HEK293T (cell line): ENCODE data around the gene TXNL4A.
A peak's percentile ranks its signal among the peaks of the same experiment; 100 is the strongest.

Source experiments
- CTCF ChIA-PET: fragments of 350-600 bp; formaldehyde crosslinking; extraction: SDS; loops from one replicate; lab custom pipeline; 2021; ENCODE audit warnings: antibody characterized with exemption, inconsistent platforms; lab: Yijun Ruan, JAX
- POLR2A ChIA-PET: fragments of 350-600 bp; formaldehyde crosslinking; extraction: SDS; loops from one replicate; lab custom pipeline; 2020; ENCODE audit warnings: antibody characterized with exemption, inconsistent platforms; lab: Yijun Ruan, JAX
- DNase-seq: peaks from one replicate; pipeline ENCODE4 v3.0.0; 2012; ENCODE audit warnings: mixed read lengths; ENCODE audit errors: extremely low spot score
- ARNT ChIP-seq: fragments of 450-650 bp; IDR thresholded peaks from 2 replicates; pipeline ENCODE4 v1.6.1; 2017; ENCODE audit warnings: mild to moderate bottlenecking
- BHLHE40 ChIP-seq: fragments of 450-650 bp; IDR thresholded peaks from 2 replicates; pipeline ENCODE4 v1.6.1; 2016; ENCODE audit warnings: mild to moderate bottlenecking, moderate library complexity, borderline replicate concordance
- CTBP1 ChIP-seq: fragments of 450-650 bp; IDR thresholded peaks from 2 replicates; pipeline ENCODE4 v1.6.1; 2016; ENCODE audit warnings: borderline replicate concordance
- ELF4 ChIP-seq: fragments of 450-650 bp; IDR thresholded peaks from 2 replicates; pipeline ENCODE4 v1.6.1; 2017; ENCODE audit warnings: antibody characterized with exemption
- FOXA1 ChIP-seq: fragments of 450-650 bp; IDR thresholded peaks from 2 replicates; pipeline ENCODE4 v1.6.1; 2016; ENCODE audit warnings: mild to moderate bottlenecking
- FOXK2 ChIP-seq: fragments of 450-650 bp; IDR thresholded peaks from 2 replicates; pipeline ENCODE4 v1.6.1; 2016; ENCODE audit warnings: mild to moderate bottlenecking
- FOXM1 ChIP-seq: fragments of 450-650 bp; IDR thresholded peaks from 2 replicates; pipeline ENCODE4 v1.6.1; 2017; ENCODE audit warnings: mild to moderate bottlenecking, borderline replicate concordance
- HDGF ChIP-seq: fragments of 450-650 bp; IDR thresholded peaks from 2 replicates; pipeline ENCODE4 v1.6.1; 2017; ENCODE audit warnings: antibody characterized with exemption, borderline replicate concordance
- L3MBTL2 ChIP-seq: fragments of 450-650 bp; conservative IDR thresholded peaks from 2 replicates; pipeline ENCODE4 v1.6.1; 2016; ENCODE audit warnings: mild to moderate bottlenecking
- LEF1 ChIP-seq: fragments of 450-650 bp; IDR thresholded peaks from 2 replicates; pipeline ENCODE4 v1.6.1; 2017; ENCODE audit warnings: mild to moderate bottlenecking, borderline replicate concordance
- NFRKB ChIP-seq: fragments of 450-650 bp; IDR thresholded peaks from 2 replicates; pipeline ENCODE4 v1.6.1; 2016; ENCODE audit warnings: mild to moderate bottlenecking, moderate library complexity
- PKNOX1 ChIP-seq: fragments of 450-650 bp; IDR thresholded peaks from 2 replicates; pipeline ENCODE4 v1.6.1; 2016
- SP1 ChIP-seq: fragments of 450-650 bp; IDR thresholded peaks from 2 replicates; pipeline ENCODE4 v1.6.1; 2017
- SUZ12 ChIP-seq: fragments of 450-650 bp; IDR thresholded peaks from 2 replicates; pipeline ENCODE4 v1.6.1; 2016; ENCODE audit warnings: mild to moderate bottlenecking
- TARDBP ChIP-seq: fragments of 450-650 bp; IDR thresholded peaks from 2 replicates; pipeline ENCODE4 v1.6.1; 2016
- ZNF384 ChIP-seq: fragments of 450-650 bp; IDR thresholded peaks from 2 replicates; pipeline ENCODE4 v1.6.1; 2016

The TXNL4A gene

GRCh38 chr18:79991494-79991893, 3.1 kb upstream of the TXNL4A start:
- ChIA-PET POLR2A (no interaction called here), CTCF (no interaction called here)
- TF ChIP-seq SP1 = no peak
- TF ChIP-seq ZNF384 = no peak
- no peak for TF ChIP-seq ELF4
- TF ChIP-seq FOXK2 = no peak
- TF ChIP-seq LEF1 = no peak
- TF ChIP-seq ARNT = no peak
- no peak for TF ChIP-seq SUZ12
- TF ChIP-seq FOXA1 = no peak
- no peak for TF ChIP-seq CTBP1
- TF ChIP-seq L3MBTL2 = no peak
- no peak for TF ChIP-seq FOXM1
- no peak for DNase-seq

GRCh38 chr18:79989195-79989497, 783 bp upstream of the TXNL4A start:
- TF ChIP-seq HDGF = no peak
- no peak for TF ChIP-seq ZNF384
- no peak for TF ChIP-seq PKNOX1
- no peak for TF ChIP-seq LEF1
- no peak for TF ChIP-seq FOXM1
- TF ChIP-seq BHLHE40 = no peak
- TF ChIP-seq FOXK2 = no peak
- no peak for TF ChIP-seq ELF4
- ChIA-PET POLR2A (interaction anchor here (0.7 to 1.9 kb wide), 5 partner anchors 9 to 120 kb away, joined by 3 to 8 read pairs (median 4); partner anchors contain the start of gene ADNP2), CTCF (no interaction called here)
- DNase-seq = no peak

DNA sequence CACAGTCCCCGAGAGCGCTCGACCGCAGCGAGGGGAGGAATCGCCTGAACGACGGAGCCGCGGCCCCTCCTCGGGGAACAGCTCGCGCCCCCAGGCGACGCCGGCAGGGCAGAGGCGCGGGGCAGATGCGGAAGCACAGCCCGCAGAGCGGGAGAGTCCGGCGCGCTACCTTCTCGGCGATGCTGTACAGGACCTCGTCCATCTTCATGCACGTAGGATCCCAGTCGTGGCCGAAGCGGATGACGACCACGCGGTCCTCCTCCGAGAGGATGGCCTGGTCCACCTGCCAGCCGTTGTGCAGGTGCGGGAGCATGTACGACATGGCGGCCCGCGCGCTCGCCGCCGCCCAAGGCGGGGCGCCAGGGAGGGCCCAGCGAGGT, 302 bp downstream of the TXNL4A start:
- POLR2A ChIA-PET = interaction anchor here (1.9 kb wide), 1 partner anchor 11 kb away, joined by 5 read pairs; no protein-coding TSS in a partner anchor
- TF ChIP-seq SP1 (no peak), ARNT (no peak), FOXM1 (no peak), HDGF (no peak), L3MBTL2 (peak; percentile 80), ELF4 (no peak), CTBP1 (no peak), BHLHE40 (no peak)
- CTCF ChIA-PET = no interaction called here
- DNase-seq = peak; percentile 49

DNA sequence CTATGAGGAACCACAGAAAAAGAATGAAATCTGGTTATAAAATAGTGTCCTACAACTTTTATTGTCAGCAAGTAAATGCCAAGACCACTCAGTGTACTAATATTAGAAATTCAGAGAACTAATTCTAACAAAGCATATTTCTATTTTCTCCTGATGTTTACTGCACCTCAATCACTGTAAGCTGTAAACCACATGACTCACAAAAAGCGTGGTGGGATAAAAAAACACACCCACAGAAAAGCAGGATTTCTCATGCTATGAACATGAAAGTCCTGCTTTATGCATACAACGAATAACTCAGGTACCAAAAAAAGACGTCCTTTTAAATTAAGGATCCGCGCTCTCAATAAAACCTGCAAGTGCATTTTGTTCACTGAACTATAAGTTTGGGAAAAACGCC, 797 bp downstream of the TXNL4A start:
- ChIA-PET POLR2A (interaction anchor here (0.8 kb wide), 1 partner anchor 58 kb away, joined by 3 read pairs; no protein-coding TSS in a partner anchor), CTCF (no interaction called here)
- no peak for DNase-seq
- TF ChIP-seq FOXA1 = no peak
- TF ChIP-seq SP1 = no peak
- no peak for TF ChIP-seq FOXM1
- TF ChIP-seq ZNF384 = no peak
- TF ChIP-seq ARNT = no peak
- no peak for TF ChIP-seq CTBP1
- TF ChIP-seq TARDBP = no peak

DNA sequence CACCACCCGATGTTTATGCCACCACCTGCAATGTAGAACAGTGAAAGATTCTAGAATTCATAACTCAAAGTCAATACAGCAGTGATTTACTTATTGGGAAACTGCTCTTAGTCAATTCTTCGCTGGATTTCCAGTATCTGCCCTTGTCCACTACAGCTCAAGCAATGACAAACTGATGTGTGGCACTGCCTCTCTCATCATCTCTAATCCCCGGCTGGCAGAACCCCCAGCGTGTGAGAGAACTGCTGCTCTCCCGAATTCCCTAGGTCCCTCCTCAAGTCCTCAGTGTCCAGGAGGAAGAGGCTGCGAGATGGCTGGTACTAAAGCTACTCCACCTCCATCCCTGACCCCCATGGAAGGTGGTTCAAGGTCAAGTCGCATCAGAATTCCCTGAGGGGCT, 1.6 kb downstream of the TXNL4A start:
- TF ChIP-seq CTBP1 = no peak
- TF ChIP-seq FOXK2 = no peak
- no peak for TF ChIP-seq NFRKB
- TF ChIP-seq BHLHE40 = no peak
- no peak for TF ChIP-seq HDGF
- no peak for TF ChIP-seq LEF1
- ChIA-PET CTCF (no interaction called here), POLR2A (interaction anchor here (0.8 to 1.2 kb wide), 2 partner anchors 58 to 122 kb away, joined by 3 read pairs; partner anchors contain the start of gene ADNP2)
- no peak for DNase-seq

DNA sequence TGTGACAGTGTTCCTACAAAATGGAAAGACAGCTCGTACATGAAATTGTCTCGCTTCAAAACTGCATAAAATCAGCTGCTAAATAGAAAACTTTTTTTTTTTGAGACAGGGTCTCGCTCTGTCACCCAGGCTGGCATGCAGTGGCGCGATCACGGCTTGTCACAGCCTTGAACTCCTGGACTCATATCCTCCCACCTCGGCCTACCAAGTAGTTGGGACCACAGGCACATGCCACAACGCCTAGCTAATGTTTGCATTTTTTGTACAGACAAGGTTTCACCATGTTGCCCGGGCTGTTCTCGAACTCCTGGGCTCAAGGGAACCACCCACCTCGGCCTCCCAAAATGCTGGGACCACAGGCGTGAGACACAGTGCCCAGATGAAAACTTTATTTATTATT, 3.2 kb downstream of the TXNL4A start:
- POLR2A ChIA-PET = no interaction called here
- CTCF ChIA-PET = interaction anchor here (0.7 kb wide), 1 partner anchor 8 kb away, joined by 3 read pairs; no protein-coding TSS in a partner anchor
- no peak for DNase-seq
- TF ChIP-seq SP1 (no peak), NFRKB (no peak), FOXA1 (no peak), BHLHE40 (no peak), L3MBTL2 (no peak), TARDBP (no peak)

DNA sequence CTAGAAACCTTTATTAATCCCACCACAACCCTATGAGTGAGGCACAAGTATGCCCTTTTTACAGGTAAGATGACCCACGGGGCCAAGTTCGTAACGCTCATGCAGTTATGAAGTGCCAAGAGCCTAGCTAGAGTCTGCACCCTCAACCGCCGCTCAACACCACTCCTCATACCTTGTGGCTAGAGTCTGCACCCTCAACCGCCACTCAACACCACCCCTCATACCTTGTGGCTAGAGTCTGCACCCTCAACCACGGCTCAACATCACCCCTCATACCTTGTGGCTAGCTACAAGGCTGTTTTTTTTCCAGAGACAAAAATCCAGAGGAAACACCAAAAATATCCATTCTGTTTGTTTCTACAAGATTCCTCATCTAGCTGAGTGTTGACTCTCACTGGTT, 4.6 kb downstream of the TXNL4A start:
- CTCF ChIA-PET = no interaction called here
- DNase-seq = no peak
- TF ChIP-seq PKNOX1 (no peak), ARNT (no peak), LEF1 (no peak), FOXK2 (no peak), TARDBP (no peak), L3MBTL2 (no peak), SP1 (no peak), CTBP1 (no peak), NFRKB (no peak)
- POLR2A ChIA-PET = no interaction called here

DNA sequence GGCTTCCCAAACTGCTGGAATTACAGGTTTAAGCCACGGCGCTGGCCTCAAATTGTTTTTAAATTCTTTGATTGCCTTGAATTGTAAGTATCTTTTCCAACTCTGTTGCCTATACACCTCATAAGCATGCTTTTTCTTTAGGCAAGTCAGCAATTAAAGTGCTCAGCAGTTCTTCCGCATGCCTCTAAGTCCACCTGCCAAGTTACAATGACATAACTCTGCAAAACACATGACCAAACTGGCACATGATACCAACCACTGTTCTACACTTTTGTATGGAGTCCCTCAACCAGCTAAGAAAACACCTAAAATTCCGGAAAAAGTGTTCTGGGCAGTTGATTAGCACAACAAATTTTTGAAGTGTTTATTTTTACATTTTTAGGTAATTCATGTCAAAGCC, 5.1 kb downstream of the TXNL4A start:
- CTCF ChIA-PET = no interaction called here
- POLR2A ChIA-PET = no interaction called here
- DNase-seq = no peak
- TF ChIP-seq L3MBTL2 (no peak), SUZ12 (no peak), ARNT (no peak), FOXK2 (no peak), HDGF (no peak), FOXM1 (no peak), ZNF384 (no peak), SP1 (no peak), CTBP1 (no peak), TARDBP (no peak), ELF4 (no peak), BHLHE40 (no peak), NFRKB (no peak), FOXA1 (no peak)
